Activated T-helper 17 cell treated with anti-CD3 and anti-CD28 coated beads, Interleukin-2, amount 50 U/mL, for 72 hours (primary cell): ENCODE data around the gene TLK2. TPM values are rescaled to one million over a fixed set of nuclear protein-coding genes. Genes with fewer than 3 reads are reported as not detected.
A peak's percentile ranks its signal among the peaks of the same experiment; 100 is the strongest.

Source experiments
- ATAC-seq: fragments of 150-1000 bp; cut with Tn5 transposase; replicated peaks from 2 replicates; pipeline ENCODE4 v1.10.0; 2021; ENCODE audit warnings: mild to moderate bottlenecking, moderate library complexity
- H3K27ac Mint-ChIP-seq: one replicate; pipeline ENCODE4 v1.8.0; 2022; ENCODE audit warnings: mixed read lengths
- H3K27me3 Mint-ChIP-seq: one replicate; pipeline ENCODE4 v1.8.0; 2022; ENCODE audit warnings: mixed read lengths
- H3K36me3 Mint-ChIP-seq: one replicate; pipeline ENCODE4 v1.8.0; 2022; ENCODE audit warnings: low read depth, mild to moderate bottlenecking, mixed read lengths
- H3K4me1 Mint-ChIP-seq: one replicate; pipeline ENCODE4 v1.8.0; 2022; ENCODE audit warnings: mixed read lengths
- H3K4me3 Mint-ChIP-seq: one replicate; pipeline ENCODE4 v1.8.0; 2022; ENCODE audit warnings: mild to moderate bottlenecking, mixed read lengths
- H3K9me3 Mint-ChIP-seq: one replicate; pipeline ENCODE4 v1.8.0; 2022; ENCODE audit warnings: mixed read lengths
- total RNA-seq, 2 donors: library from RNA; stranded (reverse); gene quantifications; one replicate each; pipeline ENCODE4 v1.2.3, GENCODE V29; 2022

Gene TLK2
- total RNA-seq, 2 donors from 2014 or later: 42.5 to 43.9 TPM

GRCh38 chr17:62629556-62630364, 151.1 kb downstream of the TLK2 start:
- Mint-ChIP-seq H3K4me1 (peaks cover 12% of the 10 kb centered on the region), H3K27ac (no peak overlapping the region), H3K9me3 (no peaks in the 10 kb centered on the region), H3K36me3 (peaks cover 12% of the 10 kb centered on the region), H3K4me3 (peak overlapping the region; percentile 94), H3K27me3 (peaks cover 22% of the 10 kb centered on the region)
- ATAC-seq: no peak

GRCh38 chr17:62630365-62631085, 151.9 kb downstream of the TLK2 start:
- H3K4me1 Mint-ChIP-seq: peaks cover 12% of the 10 kb centered on the region
- ATAC-seq: no peak
- H3K27ac Mint-ChIP-seq: no peak overlapping the region
- H3K4me3 Mint-ChIP-seq: peak overlapping the region; percentile 94
- no peaks in the 10 kb centered on the region for H3K9me3 Mint-ChIP-seq
- peaks cover 22% of the 10 kb centered on the region for H3K27me3 Mint-ChIP-seq
- H3K36me3 Mint-ChIP-seq: peaks cover 12% of the 10 kb centered on the region

- no peak for ATAC-seq
- H3K27ac Mint-ChIP-seq: no peak overlapping the region
- no peak overlapping the region for H3K4me3 Mint-ChIP-seq
- peaks cover 19% of the 10 kb centered on the region for H3K27me3 Mint-ChIP-seq
- H3K4me1 Mint-ChIP-seq: peaks cover 12% of the 10 kb centered on the region
- H3K36me3 Mint-ChIP-seq: peaks cover 7% of the 10 kb centered on the region
- H3K9me3 Mint-ChIP-seq: no peaks in the 10 kb centered on the region
Observed at GRCh38 chr17:62631086-62631935, 152.7 kb downstream of the TLK2 start.

GRCh38 chr17:62631936-62632924, 153.6 kb downstream of the TLK2 start:
- H3K27ac Mint-ChIP-seq: no peak overlapping the region
- peaks cover 12% of the 10 kb centered on the region for H3K4me1 Mint-ChIP-seq
- no peak for ATAC-seq
- H3K4me3 Mint-ChIP-seq: no peak overlapping the region
- no peaks in the 10 kb centered on the region for H3K9me3 Mint-ChIP-seq
- H3K36me3 Mint-ChIP-seq: peaks cover 4% of the 10 kb centered on the region
- H3K27me3 Mint-ChIP-seq: peaks cover 16% of the 10 kb centered on the region

GRCh38 chr17:62637809-62638208, 159.2 kb downstream of the TLK2 start:
- H3K36me3 Mint-ChIP-seq: no peaks in the 10 kb centered on the region
- no peak overlapping the region for H3K27ac Mint-ChIP-seq

GRCh38 chr17:62641153-62641552, 162.5 kb downstream of the TLK2 start:
- no peaks in the 10 kb centered on the region for H3K27me3 Mint-ChIP-seq
- H3K9me3 Mint-ChIP-seq: no peaks in the 10 kb centered on the region
- H3K4me3 Mint-ChIP-seq: no peak overlapping the region
- H3K36me3 Mint-ChIP-seq: no peaks in the 10 kb centered on the region
- H3K4me1 Mint-ChIP-seq: peaks cover 10% of the 10 kb centered on the region
- no peak overlapping the region for H3K27ac Mint-ChIP-seq
- no peak for ATAC-seq

More at GRCh38 chr17:62637809-62638208, 159.2 kb downstream of the TLK2 start:
- no peak for ATAC-seq
- no peaks in the 10 kb centered on the region for H3K9me3 Mint-ChIP-seq
- no peaks in the 10 kb centered on the region for H3K27me3 Mint-ChIP-seq
- H3K4me1 Mint-ChIP-seq: peaks cover 3% of the 10 kb centered on the region
- no peak overlapping the region for H3K4me3 Mint-ChIP-seq

- no peak overlapping the region for H3K4me3 Mint-ChIP-seq
- no peaks in the 10 kb centered on the region for H3K9me3 Mint-ChIP-seq
- H3K27me3 Mint-ChIP-seq: peaks cover 3% of the 10 kb centered on the region
- H3K27ac Mint-ChIP-seq: no peak overlapping the region
- no peaks in the 10 kb centered on the region for H3K36me3 Mint-ChIP-seq
- H3K4me1 Mint-ChIP-seq: peaks cover 10% of the 10 kb centered on the region
- ATAC-seq: no peak
Observed at GRCh38 chr17:62641951-62642350, 163.3 kb downstream of the TLK2 start.

GRCh38 chr17:62643496-62643895, 164.9 kb downstream of the TLK2 start:
- Mint-ChIP-seq H3K36me3 (no peaks in the 10 kb centered on the region), H3K9me3 (no peaks in the 10 kb centered on the region), H3K27me3 (peaks cover 3% of the 10 kb centered on the region), H3K4me1 (peaks cover 10% of the 10 kb centered on the region), H3K4me3 (peak overlapping the region; percentile 22), H3K27ac (no peak overlapping the region)
- no peak for ATAC-seq

GRCh38 chr17:62644487-62645173, 166.0 kb downstream of the TLK2 start:
- no peaks in the 10 kb centered on the region for H3K36me3 Mint-ChIP-seq
- H3K27ac Mint-ChIP-seq: no peak overlapping the region
- peaks cover 10% of the 10 kb centered on the region for H3K4me1 Mint-ChIP-seq
- H3K9me3 Mint-ChIP-seq: no peaks in the 10 kb centered on the region
- ATAC-seq: no peak
- H3K4me3 Mint-ChIP-seq: no peak overlapping the region
- peaks cover 3% of the 10 kb centered on the region for H3K27me3 Mint-ChIP-seq

GRCh38 chr17:62648251-62648955, 169.8 kb downstream of the TLK2 start:
- Mint-ChIP-seq H3K36me3 (no peaks in the 10 kb centered on the region), H3K4me1 (peaks cover 9% of the 10 kb centered on the region), H3K9me3 (no peaks in the 10 kb centered on the region), H3K4me3 (no peak overlapping the region), H3K27ac (no peak overlapping the region), H3K27me3 (peaks cover 3% of the 10 kb centered on the region)
- no peak for ATAC-seq

GRCh38 chr17:62648956-62649294, 170.3 kb downstream of the TLK2 start:
- Mint-ChIP-seq H3K9me3 (no peaks in the 10 kb centered on the region), H3K27me3 (peaks cover 3% of the 10 kb centered on the region), H3K4me3 (no peak overlapping the region), H3K36me3 (no peaks in the 10 kb centered on the region), H3K4me1 (peaks cover 11% of the 10 kb centered on the region), H3K27ac (no peak overlapping the region)
- no peak for ATAC-seq

- H3K27ac Mint-ChIP-seq: no peak overlapping the region
- peaks cover 3% of the 10 kb centered on the region for H3K27me3 Mint-ChIP-seq
- ATAC-seq: no peak
- H3K4me1 Mint-ChIP-seq: peaks cover 16% of the 10 kb centered on the region
- H3K4me3 Mint-ChIP-seq: no peak overlapping the region
- H3K9me3 Mint-ChIP-seq: no peaks in the 10 kb centered on the region
- H3K36me3 Mint-ChIP-seq: no peaks in the 10 kb centered on the region
Observed at GRCh38 chr17:62649570-62649969, 170.9 kb downstream of the TLK2 start.

- H3K9me3 Mint-ChIP-seq: no peaks in the 10 kb centered on the region
Observed at GRCh38 chr17:62650587-62650986, 172.0 kb downstream of the TLK2 start.

More at GRCh38 chr17:62650587-62650986, 172.0 kb downstream of the TLK2 start:
- peaks cover 16% of the 10 kb centered on the region for H3K4me1 Mint-ChIP-seq
- ATAC-seq: no peak
- no peak overlapping the region for H3K4me3 Mint-ChIP-seq
- H3K27me3 Mint-ChIP-seq: peaks cover 3% of the 10 kb centered on the region
- no peaks in the 10 kb centered on the region for H3K36me3 Mint-ChIP-seq
- H3K27ac Mint-ChIP-seq: no peak overlapping the region
